ENCODE measurements around the gene PPP1R9A.

- TF ChIP-seq CTCF (IDR thresholded peaks at IDR 0.05), result no peak
- no peak for TF ChIP-seq POLR2AphosphoS5 (IDR thresholded peaks at IDR 0.05)
Measured at GRCh38 chr7:95250571-95250970, 343.2 kb downstream of the PPP1R9A start.
